ENCODE data around the gene HRAS. TPM values are rescaled to one million over a fixed set of nuclear protein-coding genes. Genes with fewer than 3 reads are reported as not detected.

Gene HRAS
- total RNA-seq, 1 donor from 2014 or later, result 41.5 TPM

DNA sequence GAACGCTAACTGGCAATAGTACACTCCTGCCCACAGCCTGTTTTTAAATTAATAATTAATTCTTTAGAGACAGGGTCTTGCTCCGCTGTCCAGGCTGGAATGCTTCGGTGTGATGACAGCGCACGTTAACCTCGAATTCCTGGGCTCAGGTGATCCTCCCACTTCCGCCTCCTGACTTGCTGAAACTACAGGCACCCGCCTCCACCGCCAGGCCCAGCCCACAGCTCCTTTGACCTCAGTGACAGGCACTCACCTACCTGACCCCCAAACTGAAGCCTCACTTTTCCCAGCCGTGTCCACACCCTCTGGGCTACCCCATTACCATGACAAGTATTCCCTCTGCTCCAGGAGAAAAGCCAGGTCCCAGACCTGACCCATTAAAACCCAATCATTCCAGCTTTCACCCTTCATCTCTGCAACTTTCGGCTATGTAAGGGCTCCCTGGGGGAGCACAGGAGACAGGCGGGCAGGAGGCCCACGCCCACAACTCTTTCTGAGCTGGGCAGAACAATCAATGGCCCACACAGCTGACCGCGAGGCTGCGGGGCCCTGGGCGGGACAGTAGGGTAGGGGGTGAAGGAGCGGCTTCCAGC is 24.4 kb upstream of the HRAS start:
- Mint-ChIP-seq H3K4me3 (peak overlapping the region; percentile 69), H3K36me3 (no peaks in the 10 kb centered on the region), H3K27me3 (ENCODE audit: low read depth) (peaks cover 37% of the 10 kb centered on the region), H3K9me3 (no peaks in the 10 kb centered on the region), H3K4me1 (peaks cover 24% of the 10 kb centered on the region), H3K27ac (peak overlapping the region; percentile 66)
- no peak for DNase-seq (ENCODE audit: low spot score in 2 of 2, unreplicated experiment in 2 of 2)
- no peak for TF ChIP-seq CTCF (IDR thresholded peaks at IDR 0.05; ENCODE audit: unreplicated experiment)

DNA sequence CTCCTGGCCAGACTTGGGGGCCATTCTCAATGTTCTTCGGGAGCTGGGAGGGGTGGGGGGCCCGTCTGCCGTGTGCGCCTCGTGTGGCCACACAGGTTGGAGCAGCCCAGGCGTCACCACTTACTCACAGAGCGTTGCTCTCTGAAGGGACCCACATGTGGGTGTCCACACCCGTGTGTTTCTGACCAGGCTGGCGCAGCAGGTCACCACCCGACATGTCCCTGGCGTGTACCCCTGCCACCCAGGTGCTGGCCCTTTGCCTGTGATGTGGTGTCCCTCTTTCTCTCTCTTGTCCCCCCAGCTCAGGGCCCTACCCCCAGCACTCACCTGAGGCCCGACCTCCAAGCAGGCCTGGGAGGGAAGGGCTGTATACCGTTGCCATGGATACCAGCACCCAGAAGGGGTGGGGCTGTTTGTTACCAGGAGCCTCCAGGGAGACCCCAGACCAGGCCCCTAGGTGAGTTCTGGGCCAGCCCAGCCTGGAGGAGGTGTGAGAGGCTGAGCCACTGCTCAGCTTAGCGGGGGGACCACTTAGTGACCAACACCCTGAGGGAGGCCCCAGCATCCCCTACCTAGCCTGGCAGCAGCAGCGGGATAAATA is 23.7 kb upstream of the HRAS start:
- H3K36me3 Mint-ChIP-seq, result no peaks in the 10 kb centered on the region
- H3K27me3 Mint-ChIP-seq (ENCODE audit: low read depth), result peaks cover 41% of the 10 kb centered on the region
- H3K9me3 Mint-ChIP-seq, result no peaks in the 10 kb centered on the region

DNA sequence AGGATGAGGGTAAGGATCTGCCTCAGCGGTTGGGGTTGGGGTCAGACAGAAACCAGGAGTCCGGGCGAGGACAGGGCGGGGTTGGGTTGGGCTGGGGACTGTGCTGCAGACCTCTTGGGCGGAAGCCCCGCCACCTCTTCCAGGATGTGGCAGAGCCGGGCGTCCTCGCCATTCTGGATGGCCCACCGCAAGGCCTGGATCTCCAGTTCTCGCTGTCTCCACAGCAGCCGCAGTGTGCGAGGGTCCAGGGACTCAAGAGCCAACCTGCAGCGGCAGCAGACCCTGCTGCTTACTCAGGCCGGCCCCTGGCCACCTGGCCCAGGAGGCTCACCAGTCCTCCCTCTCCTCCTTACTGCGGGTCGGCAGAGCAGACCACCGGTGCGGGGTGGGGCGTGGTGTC is 23.1 kb upstream of the HRAS start:
- no peak for TF ChIP-seq CTCF (IDR thresholded peaks at IDR 0.05; ENCODE audit: unreplicated experiment)
- no peak overlapping the region for H3K27ac Mint-ChIP-seq
- H3K27me3 Mint-ChIP-seq (ENCODE audit: low read depth), result peaks cover 42% of the 10 kb centered on the region
- H3K9me3 Mint-ChIP-seq, result no peaks in the 10 kb centered on the region
- H3K4me1 Mint-ChIP-seq, result peaks cover 15% of the 10 kb centered on the region
- no peaks in the 10 kb centered on the region for H3K36me3 Mint-ChIP-seq
- H3K4me3 Mint-ChIP-seq, result no peak overlapping the region
- DNase-seq (ENCODE audit: low spot score in 2 of 2, unreplicated experiment in 2 of 2), result no peak

More for the DNA sequence above, 23.7 kb upstream of the HRAS start:
- TF ChIP-seq CTCF (IDR thresholded peaks at IDR 0.05; ENCODE audit: unreplicated experiment), result no peak
- Mint-ChIP-seq H3K27ac (no peak overlapping the region), H3K4me3 (no peak overlapping the region), H3K4me1 (peaks cover 20% of the 10 kb centered on the region)
- no peak for DNase-seq (ENCODE audit: low spot score in 2 of 2, unreplicated experiment in 2 of 2)

DNA sequence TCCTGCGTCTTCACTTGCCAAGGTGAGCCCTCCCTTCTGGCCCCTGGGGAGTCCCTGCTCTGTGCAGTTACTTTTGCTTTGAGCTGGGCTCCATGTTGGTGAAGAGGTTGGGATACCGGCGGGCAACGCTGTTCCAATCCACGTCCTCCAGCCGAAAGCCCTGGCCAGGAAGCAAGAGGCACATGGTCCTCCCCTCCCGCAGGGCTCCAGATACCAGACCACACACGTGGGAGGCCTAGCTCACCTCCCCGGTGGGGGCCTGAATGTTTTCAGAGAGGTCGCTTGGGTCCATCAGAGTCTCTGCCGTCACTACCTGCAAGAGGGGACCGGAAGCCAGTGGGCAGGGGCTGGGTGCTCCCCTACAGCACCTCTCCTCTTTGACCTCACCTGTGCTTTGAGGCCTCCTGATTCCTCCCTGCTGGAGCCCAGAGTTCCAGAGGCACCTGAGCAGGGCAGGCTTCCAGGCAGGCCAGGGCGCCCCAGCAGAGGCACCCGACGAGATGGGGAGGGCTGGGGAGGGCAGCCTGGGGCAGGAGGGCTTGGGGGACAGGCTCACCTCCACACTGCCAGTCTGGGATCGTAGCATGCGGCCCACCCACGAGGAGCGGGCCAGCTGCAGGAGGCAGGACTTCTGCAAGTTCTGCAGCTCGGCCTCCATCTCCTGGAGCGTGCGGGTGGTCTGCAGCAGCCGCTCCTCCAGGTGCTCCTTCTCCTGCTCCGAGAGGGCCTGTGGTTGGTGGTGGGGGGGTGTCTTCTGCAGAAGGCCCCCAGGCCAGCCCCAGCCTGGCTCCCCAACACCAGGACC is 22.2 kb upstream of the HRAS start:
- Mint-ChIP-seq H3K27ac (no peak overlapping the region), H3K4me3 (no peak overlapping the region), H3K36me3 (no peaks in the 10 kb centered on the region), H3K4me1 (peaks cover 13% of the 10 kb centered on the region), H3K9me3 (no peaks in the 10 kb centered on the region), H3K27me3 (ENCODE audit: low read depth) (peaks cover 48% of the 10 kb centered on the region)
- TF ChIP-seq CTCF (IDR thresholded peaks at IDR 0.05; ENCODE audit: unreplicated experiment), result no peak
- no peak for DNase-seq (ENCODE audit: low spot score in 2 of 2, unreplicated experiment in 2 of 2)

DNA sequence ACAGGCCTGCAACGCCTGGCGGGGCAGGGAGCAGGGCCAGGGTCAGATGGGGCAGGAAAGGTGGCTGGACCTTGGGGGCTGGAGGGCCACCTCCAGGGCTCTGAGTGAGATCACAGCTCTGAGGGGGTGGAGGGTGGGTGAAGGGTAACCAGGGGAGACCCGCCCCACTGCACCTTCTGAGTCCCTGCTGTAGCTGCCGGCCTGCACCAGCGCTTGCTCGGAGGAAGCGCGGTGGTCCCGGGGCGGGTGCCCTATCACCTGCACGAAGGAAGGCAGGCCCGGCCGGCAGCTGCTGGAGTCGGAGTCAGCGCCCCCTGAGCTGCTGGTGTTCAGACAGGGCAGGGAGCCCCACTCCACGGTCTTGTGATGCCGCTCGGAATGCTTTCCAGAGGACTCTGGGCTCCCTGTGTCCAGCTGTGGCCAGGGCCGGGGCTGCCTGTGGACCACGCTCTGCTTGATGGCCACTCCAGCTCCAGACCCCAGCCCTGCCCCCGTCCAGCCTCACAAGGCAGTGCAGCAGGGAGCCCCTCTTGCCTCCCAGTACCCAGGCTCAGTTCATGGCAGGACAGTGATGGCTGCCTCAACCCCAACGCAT is 21.4 kb upstream of the HRAS start:
- no peaks in the 10 kb centered on the region for H3K36me3 Mint-ChIP-seq
- H3K4me1 Mint-ChIP-seq, result peaks cover 12% of the 10 kb centered on the region
- peak overlapping the region; percentile 30 for H3K4me3 Mint-ChIP-seq
- peaks cover 48% of the 10 kb centered on the region for H3K27me3 Mint-ChIP-seq (ENCODE audit: low read depth)
- no peak for DNase-seq (ENCODE audit: low spot score in 2 of 2, unreplicated experiment in 2 of 2)
- no peak for TF ChIP-seq CTCF (IDR thresholded peaks at IDR 0.05; ENCODE audit: unreplicated experiment)
- H3K27ac Mint-ChIP-seq, result no peak overlapping the region
- H3K9me3 Mint-ChIP-seq, result no peaks in the 10 kb centered on the region
